Activated CD8-positive, alpha-beta memory T cell treated with anti-CD3 and anti-CD28 coated beads, Interleukin-2, amount 10 ng/mL, durations not matched to agents 7 days and 5 days (primary cell): ENCODE measurements around the gene C1orf122. TPM values are rescaled to one million over a fixed set of nuclear protein-coding genes. Genes with fewer than 3 reads are reported as not detected.
A peak's percentile ranks its signal among the peaks of the same experiment; 100 is the strongest.

Source experiments
- ATAC-seq: fragments of 150-1000 bp; cut with Tn5 transposase; one replicate; pipeline ENCODE4 v1.10.0; 2021; ENCODE audit warnings: moderate library complexity
- CTCF ChIA-PET: fragments of 350-600 bp; sonication (Branson Sonifier 250); formaldehyde crosslinking; loops from one replicate; lab custom pipeline; 2021; ENCODE audit warnings: antibody characterized with exemption; lab: Charles Lee
- DNase-seq: peaks from one replicate; pipeline ENCODE4 v3.0.0-alpha.2; 2020
- H3K27ac Mint-ChIP-seq: one replicate; pipeline ENCODE4 v1.8.0; 2021; ENCODE audit warnings: mild to moderate bottlenecking, mixed read lengths
- H3K27me3 Mint-ChIP-seq: one replicate; pipeline ENCODE4 v1.8.0; 2021; ENCODE audit warnings: mixed read lengths
- H3K36me3 Mint-ChIP-seq: one replicate; pipeline ENCODE4 v1.8.0; 2021; ENCODE audit warnings: mild to moderate bottlenecking, mixed read lengths
- H3K4me1 Mint-ChIP-seq: one replicate; pipeline ENCODE4 v1.8.0; 2021; ENCODE audit warnings: mixed read lengths
- H3K4me3 Mint-ChIP-seq: one replicate; pipeline ENCODE4 v1.8.0; 2021; ENCODE audit warnings: mild to moderate bottlenecking, moderate library complexity, mixed read lengths
- H3K9me3 Mint-ChIP-seq: one replicate; pipeline ENCODE4 v1.8.0; 2022; ENCODE audit warnings: low read depth, mixed read lengths
- total RNA-seq, 2 experiments: library from RNA; stranded (reverse); gene quantifications; one replicate each; pipeline ENCODE4 v1.2.3, GENCODE V29; 2021

The C1orf122 gene
- total RNA-seq, 2 experiments from 2014 or later = 19.8 to 21.9 TPM

GRCh38 chr1:37813529-37814145 lies 6.0 kb downstream of the C1orf122 start:
- DNase-seq = no peak
- H3K9me3 Mint-ChIP-seq = no peaks in the 10 kb centered on the region
- H3K4me1 Mint-ChIP-seq = peaks cover 14% of the 10 kb centered on the region
- no peak overlapping the region for H3K4me3 Mint-ChIP-seq
- no peak for ATAC-seq
- CTCF ChIA-PET = no interaction called here
- no peaks in the 10 kb centered on the region for H3K27me3 Mint-ChIP-seq
- no peak overlapping the region for H3K27ac Mint-ChIP-seq
- H3K36me3 Mint-ChIP-seq = peaks cover 6% of the 10 kb centered on the region

- peaks cover 6% of the 10 kb centered on the region for H3K36me3 Mint-ChIP-seq
- H3K4me1 Mint-ChIP-seq = peaks cover 11% of the 10 kb centered on the region
- no peaks in the 10 kb centered on the region for H3K27me3 Mint-ChIP-seq
- ATAC-seq = no peak
- DNase-seq = no peak
- CTCF ChIA-PET = interaction anchor here (1.9 kb wide), 1 partner anchor 17 kb away, joined by 6 read pairs; no protein-coding TSS in a partner anchor
- no peaks in the 10 kb centered on the region for H3K9me3 Mint-ChIP-seq
- no peak overlapping the region for H3K27ac Mint-ChIP-seq
- no peak overlapping the region for H3K4me3 Mint-ChIP-seq
These were observed 6.7 kb downstream of the C1orf122 start for GRCh38 chr1:37814252-37814651.

GRCh38 chr1:37817481-37817880 lies 9.9 kb downstream of the C1orf122 start:
- DNase-seq (no peak), ATAC-seq (no peak)
- Mint-ChIP-seq H3K4me3 (no peak overlapping the region), H3K36me3 (peaks cover 17% of the 10 kb centered on the region), H3K27ac (no peak overlapping the region), H3K27me3 (no peaks in the 10 kb centered on the region), H3K9me3 (no peaks in the 10 kb centered on the region), H3K4me1 (peaks cover 5% of the 10 kb centered on the region)
- CTCF ChIA-PET = interaction anchor here (1.0 to 1.6 kb wide), 3 partner anchors 9 to 43 kb away, joined by 3 to 7 read pairs (median 4); partner anchors contain the start of genes C1orf122 and YRDC

- H3K4me1 Mint-ChIP-seq = peaks cover 23% of the 10 kb centered on the region
- no peak overlapping the region for H3K4me3 Mint-ChIP-seq
- no peaks in the 10 kb centered on the region for H3K9me3 Mint-ChIP-seq
- CTCF ChIA-PET = interaction anchor here (2.7 kb wide), 1 partner anchor 38 kb away, joined by 13 read pairs; the partner anchor contains the start of gene MTF1
- ATAC-seq (no peak), DNase-seq (no peak)
- no peaks in the 10 kb centered on the region for H3K27me3 Mint-ChIP-seq
- no peak overlapping the region for H3K27ac Mint-ChIP-seq
- peaks cover 26% of the 10 kb centered on the region for H3K36me3 Mint-ChIP-seq
These were observed 13.9 kb downstream of the C1orf122 start for GRCh38 chr1:37821481-37821880.

GRCh38 chr1:37822906-37823815 lies 15.6 kb downstream of the C1orf122 start:
- peaks cover 29% of the 10 kb centered on the region for H3K36me3 Mint-ChIP-seq
- CTCF ChIA-PET = interaction anchor here (2.7 kb wide), 1 partner anchor 37 kb away, joined by 13 read pairs; the partner anchor contains the start of gene MTF1
- DNase-seq = peak; percentile 53
- no peaks in the 10 kb centered on the region for H3K9me3 Mint-ChIP-seq
- peak overlapping the region; percentile 45 for H3K27ac Mint-ChIP-seq
- peaks cover 23% of the 10 kb centered on the region for H3K4me1 Mint-ChIP-seq
- peak; percentile 42 for ATAC-seq
- H3K4me3 Mint-ChIP-seq = no peak overlapping the region
- H3K27me3 Mint-ChIP-seq = no peaks in the 10 kb centered on the region

GRCh38 chr1:37824001-37824400 lies 16.4 kb downstream of the C1orf122 start:
- ATAC-seq (no peak), DNase-seq (no peak)
- Mint-ChIP-seq H3K9me3 (no peaks in the 10 kb centered on the region), H3K36me3 (peaks cover 31% of the 10 kb centered on the region), H3K27ac (no peak overlapping the region), H3K4me1 (peaks cover 23% of the 10 kb centered on the region), H3K27me3 (no peaks in the 10 kb centered on the region), H3K4me3 (no peak overlapping the region)
- CTCF ChIA-PET = interaction anchor here (2.7 kb wide), 1 partner anchor 36 kb away, joined by 13 read pairs; the partner anchor contains the start of gene MTF1

- no peak for ATAC-seq
- H3K27me3 Mint-ChIP-seq = no peaks in the 10 kb centered on the region
- CTCF ChIA-PET = no interaction called here
- H3K4me3 Mint-ChIP-seq = no peak overlapping the region
- H3K9me3 Mint-ChIP-seq = no peaks in the 10 kb centered on the region
- H3K36me3 Mint-ChIP-seq = peaks cover 29% of the 10 kb centered on the region
- DNase-seq = no peak
- peak overlapping the region; percentile 43 for H3K27ac Mint-ChIP-seq
- peaks cover 23% of the 10 kb centered on the region for H3K4me1 Mint-ChIP-seq
These were observed 17.9 kb downstream of the C1orf122 start for GRCh38 chr1:37825506-37825905.

GRCh38 chr1:37828410-37829074 lies 21.0 kb downstream of the C1orf122 start:
- Mint-ChIP-seq H3K36me3 (peaks cover 28% of the 10 kb centered on the region), H3K4me3 (no peak overlapping the region), H3K27ac (no peak overlapping the region), H3K4me1 (peaks cover 11% of the 10 kb centered on the region), H3K27me3 (no peaks in the 10 kb centered on the region), H3K9me3 (no peaks in the 10 kb centered on the region)
- DNase-seq (no peak), ATAC-seq (no peak)
- CTCF ChIA-PET = no interaction called here

GRCh38 chr1:37831109-37831508 lies 23.5 kb downstream of the C1orf122 start:
- H3K27me3 Mint-ChIP-seq = no peaks in the 10 kb centered on the region
- H3K36me3 Mint-ChIP-seq = peaks cover 39% of the 10 kb centered on the region

GRCh38 chr1:37831809-37832208 lies 24.2 kb downstream of the C1orf122 start:
- no peak overlapping the region for H3K4me3 Mint-ChIP-seq
- H3K4me1 Mint-ChIP-seq = no peaks in the 10 kb centered on the region
- H3K27me3 Mint-ChIP-seq = no peaks in the 10 kb centered on the region
- H3K9me3 Mint-ChIP-seq = no peaks in the 10 kb centered on the region
- ATAC-seq = no peak
- H3K36me3 Mint-ChIP-seq = peaks cover 38% of the 10 kb centered on the region
- no peak for DNase-seq
- CTCF ChIA-PET = interaction anchor here (1.1 to 2.6 kb wide), 2 partner anchors 17 to 28 kb away, joined by 6 read pairs; partner anchors contain the start of gene MTF1
- H3K27ac Mint-ChIP-seq = no peak overlapping the region

More at GRCh38 chr1:37831109-37831508, 23.5 kb downstream of the C1orf122 start:
- no peaks in the 10 kb centered on the region for H3K9me3 Mint-ChIP-seq
- no peak overlapping the region for H3K4me3 Mint-ChIP-seq
- H3K27ac Mint-ChIP-seq = no peak overlapping the region
- ATAC-seq = no peak
- H3K4me1 Mint-ChIP-seq = no peaks in the 10 kb centered on the region
- CTCF ChIA-PET = interaction anchor here (1.1 to 2.6 kb wide), 2 partner anchors 16 to 28 kb away, joined by 6 read pairs; partner anchors contain the start of gene MTF1
- no peak for DNase-seq

GRCh38 chr1:37836788-37837187 lies 29.2 kb downstream of the C1orf122 start:
- DNase-seq (no peak), ATAC-seq (no peak)
- Mint-ChIP-seq H3K36me3 (peaks cover 34% of the 10 kb centered on the region), H3K4me1 (no peaks in the 10 kb centered on the region), H3K9me3 (no peaks in the 10 kb centered on the region), H3K27me3 (no peaks in the 10 kb centered on the region), H3K27ac (no peak overlapping the region), H3K4me3 (no peak overlapping the region)
- CTCF ChIA-PET = interaction anchor here (1.3 to 1.6 kb wide), 2 partner anchors 23 kb away, joined by 3 to 6 read pairs; partner anchors contain the start of gene MTF1

- no peak overlapping the region for H3K4me3 Mint-ChIP-seq
- H3K4me1 Mint-ChIP-seq = peaks cover 10% of the 10 kb centered on the region
- CTCF ChIA-PET = no interaction called here
- H3K27me3 Mint-ChIP-seq = no peaks in the 10 kb centered on the region
- DNase-seq (no peak), ATAC-seq (no peak)
- H3K9me3 Mint-ChIP-seq = no peaks in the 10 kb centered on the region
- H3K27ac Mint-ChIP-seq = no peak overlapping the region
- H3K36me3 Mint-ChIP-seq = peaks cover 24% of the 10 kb centered on the region
These were observed 32.1 kb downstream of the C1orf122 start for GRCh38 chr1:37839676-37840075.

- Mint-ChIP-seq H3K9me3 (no peaks in the 10 kb centered on the region), H3K36me3 (peaks cover 18% of the 10 kb centered on the region), H3K27me3 (no peaks in the 10 kb centered on the region), H3K27ac (no peak overlapping the region), H3K4me3 (no peak overlapping the region), H3K4me1 (peaks cover 15% of the 10 kb centered on the region)
- ATAC-seq (no peak), DNase-seq (no peak)
- CTCF ChIA-PET = no interaction called here
These were observed 33.1 kb downstream of the C1orf122 start for GRCh38 chr1:37840711-37841110.
